Germinal center (tissue), 1 donor: ENCODE measurements around the gene CCL1.

ENCODE experiments used
- DNase-seq: peaks from one replicate; pipeline ENCODE4 v3.0.0; 2012; ENCODE audit warnings: mixed read lengths, low spot score

CCL1 gene

DNA sequence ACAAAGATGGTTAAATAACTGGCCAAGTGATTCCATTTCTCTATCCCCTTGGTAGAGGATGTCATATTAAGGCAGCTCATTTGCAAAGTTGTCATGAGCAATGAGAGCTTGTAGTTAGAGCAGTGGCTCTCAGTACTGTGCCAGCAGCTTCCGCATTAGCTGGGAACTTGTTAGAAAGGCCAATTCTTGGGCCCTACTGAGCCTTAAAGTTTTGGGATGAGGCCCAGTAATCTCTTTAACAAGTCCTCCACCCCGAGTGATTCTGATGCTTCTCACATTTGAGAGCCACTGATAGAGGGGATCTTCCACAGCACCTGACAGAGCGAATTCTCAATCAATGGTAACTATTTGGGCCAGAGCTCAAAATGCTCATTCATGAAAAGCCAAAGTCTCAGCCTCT is 20.2 kb upstream of the CCL1 start:
- no peak for DNase-seq

DNA sequence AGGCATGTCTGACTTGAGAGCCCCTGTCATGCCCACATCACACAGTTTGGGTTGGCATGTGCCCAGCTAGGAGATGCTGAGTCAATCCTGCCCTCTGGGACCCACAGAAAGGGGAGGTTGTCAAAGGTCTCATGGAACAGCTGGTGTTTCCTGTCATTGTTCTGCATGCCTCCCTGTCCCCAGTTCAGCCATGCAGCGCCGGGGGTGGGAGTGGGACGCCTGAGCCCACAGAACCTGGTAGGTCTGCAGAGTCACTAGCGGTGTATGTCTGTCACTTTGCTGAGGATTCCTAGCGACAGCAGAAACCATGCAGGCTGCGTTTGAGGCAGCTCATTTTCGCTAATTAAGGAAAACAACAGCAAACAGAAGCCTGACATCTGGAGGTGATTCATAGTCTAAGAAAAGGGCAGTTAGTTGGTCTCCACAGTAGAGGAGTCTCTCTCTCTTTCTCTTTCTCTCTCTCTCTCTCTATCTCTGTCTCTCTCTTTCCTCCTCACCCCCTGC is 19.6 kb upstream of the CCL1 start:
- no peak for DNase-seq

DNA sequence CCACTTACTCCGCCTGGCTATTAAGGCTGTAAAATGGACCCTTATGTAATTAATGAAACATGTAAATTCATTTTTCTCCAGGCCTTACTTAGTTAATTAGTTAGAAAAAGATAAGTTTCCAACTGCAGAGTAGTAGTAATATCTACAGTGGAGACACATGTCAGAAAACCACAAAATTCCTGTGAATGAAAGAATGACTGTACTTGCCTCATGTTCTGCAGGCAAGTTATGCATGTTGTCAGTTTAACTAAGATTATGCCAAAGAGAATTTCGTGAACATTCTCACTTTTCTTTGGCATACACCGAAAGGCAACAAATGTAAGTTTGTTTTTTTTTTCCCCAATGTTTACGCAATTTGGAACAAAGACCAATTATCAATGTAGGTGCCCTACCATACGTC is 16.8 kb upstream of the CCL1 start:
- DNase-seq: no peak

DNA sequence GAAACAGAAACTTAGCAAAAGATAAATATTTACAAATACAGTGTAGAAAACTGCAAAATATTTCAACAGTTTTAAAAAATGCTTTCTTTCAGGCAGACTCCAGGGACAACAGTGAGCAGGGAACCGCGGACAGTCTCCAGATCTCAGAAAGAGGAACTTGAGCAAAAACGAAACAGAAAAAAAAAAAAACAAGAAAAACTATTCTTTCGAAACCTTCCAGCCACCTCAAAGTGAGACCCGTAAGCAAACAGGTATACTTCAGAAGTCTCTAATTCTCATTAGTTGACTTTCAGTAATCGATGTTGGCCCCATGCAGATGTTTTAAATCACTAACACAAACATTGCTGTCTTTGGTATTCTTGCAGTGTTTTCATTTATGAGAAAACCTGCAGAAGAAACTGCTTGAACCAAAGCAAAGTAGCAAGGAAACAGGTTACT is 15.7 kb upstream of the CCL1 start:
- peak; percentile 72 for DNase-seq

DNA sequence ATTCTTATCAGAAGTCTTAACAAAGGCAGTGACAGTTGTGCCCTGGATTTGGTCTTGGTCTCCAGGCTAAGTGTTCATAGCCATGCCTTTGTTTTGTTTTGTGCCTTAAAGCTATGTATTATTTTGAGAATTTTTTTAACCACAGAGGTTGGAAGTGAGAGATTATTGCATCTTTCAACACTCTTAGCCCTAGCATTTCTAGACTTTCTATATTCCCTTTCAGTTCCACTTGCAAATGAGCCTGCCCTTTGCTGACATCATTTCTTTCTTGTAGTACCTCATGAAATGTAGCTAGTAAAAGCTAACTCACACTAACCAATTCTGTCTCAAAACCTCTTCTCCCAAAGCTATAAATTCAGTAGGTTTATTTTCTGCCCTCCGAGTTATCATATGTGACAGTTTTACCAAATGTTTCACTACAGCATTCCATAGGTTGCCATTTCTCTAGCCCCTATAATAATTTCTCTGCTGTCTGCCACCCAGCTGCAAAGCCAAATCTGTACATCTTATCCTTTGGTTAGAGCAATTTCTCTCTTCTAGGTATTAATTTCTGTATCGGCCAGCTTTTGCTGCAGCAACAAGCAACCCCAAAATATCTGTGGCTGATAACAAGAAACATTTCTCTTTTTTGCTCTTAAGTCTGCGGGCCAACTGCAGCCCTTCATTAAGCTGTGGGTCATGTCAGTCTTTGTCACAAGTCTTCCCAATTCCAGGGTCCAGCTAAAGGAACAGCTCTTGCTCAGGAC is 14.2 kb upstream of the CCL1 start:
- DNase-seq: no peak

DNA sequence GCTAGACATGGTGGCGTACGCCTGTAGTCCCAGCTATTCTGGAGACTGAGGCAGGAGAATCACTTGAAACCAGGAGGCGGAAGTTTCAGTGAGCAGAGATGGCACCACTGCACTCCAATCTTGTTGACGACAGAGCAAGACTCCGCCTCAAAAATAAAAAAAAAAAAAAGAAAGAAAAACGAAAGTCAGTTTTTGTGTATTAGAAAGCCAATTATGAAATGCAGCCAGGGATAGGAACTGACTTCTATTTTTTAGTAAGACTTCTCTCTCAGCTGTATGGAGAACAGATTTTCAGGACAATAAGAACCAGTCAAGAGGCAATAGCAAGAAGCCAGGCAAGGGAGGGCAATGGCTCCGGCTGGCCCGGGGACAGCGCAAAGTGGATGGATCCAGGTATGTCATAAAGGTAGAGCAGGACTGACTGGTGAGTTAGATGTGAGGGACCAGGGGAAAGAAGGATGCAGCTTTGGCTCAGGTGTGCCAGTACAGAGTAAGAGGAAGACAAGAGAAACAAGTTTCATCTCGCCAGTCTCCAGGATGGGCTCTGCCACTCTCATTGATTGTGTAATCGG is 12.5 kb upstream of the CCL1 start:
- no peak for DNase-seq

- DNase-seq: no peak
Observed at GRCh38 chr17:34374457-34374856, 11.4 kb upstream of the CCL1 start.

DNA sequence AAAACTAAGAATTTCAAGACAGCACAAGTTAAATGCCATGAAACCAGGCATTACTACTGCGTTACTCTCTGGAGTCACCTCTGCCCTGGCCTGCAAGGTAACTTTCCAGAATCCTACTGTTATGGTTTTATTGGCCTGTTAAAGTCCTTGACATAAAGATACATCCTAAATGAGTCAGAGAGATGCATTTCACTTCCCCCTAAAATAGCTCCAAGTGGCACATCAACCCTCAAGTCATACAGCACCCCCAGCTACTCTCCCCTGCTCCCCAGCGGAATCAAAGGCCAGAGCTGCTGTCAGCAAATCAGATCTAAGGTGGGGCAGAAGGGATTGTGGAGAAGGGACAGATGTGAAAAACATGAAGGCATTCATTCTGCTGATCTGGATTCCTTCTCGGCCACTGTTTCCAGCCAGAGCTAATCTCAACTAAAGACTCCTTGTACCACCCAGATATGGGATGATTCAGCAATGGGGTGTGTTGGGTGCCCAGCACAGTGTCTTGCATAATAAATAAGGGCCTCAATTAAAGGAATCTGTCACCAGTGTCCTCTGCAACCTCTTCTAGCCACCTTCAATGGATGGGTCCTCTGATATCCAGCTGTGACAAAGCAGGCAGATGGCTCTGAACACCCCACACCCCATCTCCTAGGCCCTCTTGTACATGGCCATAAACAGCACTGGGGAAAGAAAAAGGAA is 8.5 kb upstream of the CCL1 start:
- DNase-seq: no peak

- DNase-seq: no peak
Observed at GRCh38 chr17:34370997-34371395, 8.0 kb upstream of the CCL1 start.

- no peak for DNase-seq
Observed at GRCh38 chr17:34370376-34370996, 7.5 kb upstream of the CCL1 start.

DNA sequence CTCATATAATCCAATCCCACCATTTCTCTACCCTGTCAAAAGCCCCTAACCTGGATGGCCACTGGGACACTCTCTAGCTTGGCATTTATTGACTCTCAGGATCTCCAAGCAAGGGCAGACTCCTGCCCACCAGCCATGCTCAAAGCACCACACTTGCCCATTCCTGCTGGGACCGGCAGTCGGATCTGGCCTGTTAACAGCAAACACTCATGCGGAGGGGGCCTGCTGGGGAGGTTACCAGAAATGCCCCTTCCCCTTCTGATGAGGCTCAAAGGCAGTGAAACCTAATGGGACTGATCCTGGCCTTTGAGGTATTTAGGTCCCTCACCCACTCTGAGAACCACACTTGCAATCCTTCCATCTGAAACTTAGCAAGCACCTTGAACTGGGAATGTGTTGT is 6.5 kb upstream of the CCL1 start:
- DNase-seq: no peak

DNA sequence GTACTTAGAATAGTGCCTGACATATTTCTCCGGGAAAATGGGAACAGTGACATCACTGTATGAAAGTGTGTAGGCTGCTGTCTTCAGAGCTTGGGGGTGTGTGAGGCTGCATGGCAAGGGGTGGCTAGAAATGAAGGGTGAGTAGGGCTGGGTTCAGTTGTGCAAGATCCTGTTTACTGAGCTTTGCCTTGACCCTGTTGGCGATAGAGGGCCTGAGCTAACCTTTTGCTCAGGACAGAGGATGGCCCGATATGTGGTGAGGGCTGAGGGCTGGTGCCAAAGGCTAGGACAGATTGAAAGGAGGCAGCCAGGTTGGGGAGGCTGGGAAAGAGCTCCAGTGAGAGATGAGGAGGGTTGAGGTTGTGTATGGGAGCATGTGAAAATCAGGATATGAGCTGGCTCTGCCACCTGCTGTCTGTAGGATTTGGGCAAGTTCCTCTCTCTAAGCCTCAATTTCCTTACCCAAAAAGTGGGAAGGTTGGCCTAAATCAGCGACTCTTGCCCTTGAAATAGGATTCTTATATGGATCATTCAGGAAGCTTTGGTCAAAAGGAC is 6.0 kb upstream of the CCL1 start:
- DNase-seq: no peak

GRCh38 chr17:34368196-34368945 is 5.3 kb upstream of the CCL1 start:
- DNase-seq: no peak

- DNase-seq: no peak
Observed at GRCh38 chr17:34367486-34368195, 4.6 kb upstream of the CCL1 start.

DNA sequence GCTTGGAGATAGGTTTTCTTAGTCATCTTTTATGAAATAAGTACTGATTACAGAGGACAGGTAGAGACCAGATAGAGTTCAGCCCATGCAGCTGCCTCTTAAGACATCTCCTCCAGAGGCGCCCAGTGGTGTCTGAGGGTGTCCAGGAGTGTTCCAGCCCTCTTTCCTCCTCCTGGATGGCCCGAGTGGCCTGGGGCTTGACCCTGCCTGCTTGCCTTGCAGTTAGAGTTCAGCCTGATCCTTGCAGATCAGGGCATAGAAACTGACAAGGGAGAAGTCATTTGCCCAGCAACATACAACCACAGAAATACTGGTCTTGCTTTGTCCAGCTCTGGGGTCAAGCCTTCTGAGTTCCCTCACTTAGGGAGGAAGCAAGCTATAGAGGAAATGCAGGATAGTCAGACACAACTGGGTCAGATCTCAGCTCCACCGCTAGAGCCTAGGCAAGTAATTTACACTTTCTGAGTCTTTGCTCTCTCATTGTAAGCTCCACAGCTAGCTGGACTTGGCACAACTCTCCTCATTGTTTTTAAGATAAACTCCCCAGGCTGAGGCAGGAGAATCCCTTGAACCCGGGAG is 3.6 kb upstream of the CCL1 start:
- no peak for DNase-seq

DNA sequence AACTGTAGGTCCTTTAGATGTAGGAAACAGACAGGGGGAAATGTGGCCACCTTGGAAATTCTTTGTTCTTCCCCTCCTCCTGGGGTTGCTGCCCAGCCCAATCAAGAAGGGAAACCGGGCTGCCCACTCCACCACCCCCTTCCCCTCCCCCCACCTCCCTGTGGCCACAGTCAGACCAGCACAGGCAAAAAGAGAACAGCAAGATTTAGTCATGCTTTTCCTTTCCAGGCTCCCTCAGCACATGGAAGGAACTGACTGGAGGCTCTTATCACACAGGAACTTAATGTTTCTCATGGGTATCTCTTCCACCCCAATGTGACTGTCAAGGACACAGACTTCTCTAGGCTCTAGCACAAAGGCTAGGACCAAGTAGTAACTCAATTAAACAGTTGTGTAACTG is 3.0 kb upstream of the CCL1 start:
- DNase-seq: no peak

GRCh38 chr17:34365340-34365739 is 2.3 kb upstream of the CCL1 start:
- no peak for DNase-seq

DNA sequence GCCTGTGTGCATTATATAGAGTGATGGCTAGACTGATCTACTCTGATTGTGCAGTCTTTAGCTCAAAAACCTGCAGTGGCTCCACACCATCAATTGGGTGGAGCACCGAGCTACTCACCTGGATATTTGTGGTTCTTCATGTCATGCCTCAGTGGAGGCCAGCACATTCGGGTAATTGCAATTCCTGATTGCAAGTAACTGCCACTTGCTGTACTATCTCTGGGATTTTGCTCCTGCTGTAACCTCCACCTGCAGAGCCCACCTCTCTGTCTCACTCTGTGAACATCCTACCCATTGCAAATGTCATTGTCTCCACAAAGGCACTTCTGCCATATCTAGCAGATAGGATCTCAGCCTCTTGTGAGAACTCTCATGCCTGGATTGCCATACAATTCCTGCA is 1.7 kb upstream of the CCL1 start:
- no peak for DNase-seq

DNA sequence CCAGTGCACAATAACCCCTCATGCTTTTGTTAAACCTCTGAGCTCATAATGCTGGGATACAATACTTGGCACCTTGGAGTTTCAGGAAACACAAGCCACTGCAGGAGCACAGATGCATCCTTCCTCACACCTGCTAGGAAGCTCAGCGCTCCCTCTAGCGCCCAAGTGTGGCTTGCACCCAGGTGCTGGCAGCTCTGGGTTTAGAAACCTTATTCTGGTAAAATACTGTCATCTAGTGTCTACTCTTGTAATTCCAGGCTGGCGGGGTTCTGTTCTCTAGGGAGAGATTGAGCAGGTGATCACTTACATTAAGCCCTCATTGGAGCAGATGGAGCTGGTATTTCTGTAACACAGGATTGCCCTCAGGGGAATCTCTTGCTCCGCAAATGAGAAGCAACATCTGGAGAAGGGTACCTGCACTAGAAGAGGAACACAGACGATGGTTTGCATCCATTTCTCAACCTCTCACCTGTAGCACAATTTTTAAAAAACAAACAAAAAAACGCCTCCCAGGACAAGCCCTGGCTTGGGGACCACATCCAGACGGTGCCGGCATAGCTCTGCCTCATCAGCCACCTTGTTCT is 1.5 kb downstream of the CCL1 start:
- DNase-seq: peak; percentile 85

GRCh38 chr17:34360601-34361270 is 2.3 kb downstream of the CCL1 start:
- no peak for DNase-seq
